Hematopoietic multipotent progenitor cell (in vitro differentiated cells): ENCODE data around the gene EAF1. TPM values are rescaled to one million over a fixed set of nuclear protein-coding genes. Genes with fewer than 3 reads are reported as not detected.
"Not testable (repeated sequence)": the region's sequence is repeated elsewhere in the genome, so short reads cannot be mapped to it uniquely, and the experiment has no call there.

Experiments
- DNase-seq, 3 donors: peaks; one replicate each; pipeline ENCODE4 v3.0.0-alpha.2; 2011 to 2015; ENCODE audit warnings: low read depth in 2 of 3, low spot score in 2 of 3
- total RNA-seq: library from RNA; depleted of rRNA; stranded (reverse); fragments of >200 nt; gene quantifications from one replicate; pipeline ENCODE4 v1.2.3, GENCODE V29; 2012

Gene EAF1
- total RNA-seq, 1 donor: 27.5 TPM

- no peak for DNase-seq
Measured at GRCh38 chr3:15404767-15405166, 22.6 kb upstream of the EAF1 start.

GRCh38 chr3:15405448-15406050 is 21.8 kb upstream of the EAF1 start:
- peak; percentile 18 to 83 (median 59) for DNase-seq

- DNase-seq: no peak
Measured at GRCh38 chr3:15409239-15409638, 18.2 kb upstream of the EAF1 start.

DNA sequence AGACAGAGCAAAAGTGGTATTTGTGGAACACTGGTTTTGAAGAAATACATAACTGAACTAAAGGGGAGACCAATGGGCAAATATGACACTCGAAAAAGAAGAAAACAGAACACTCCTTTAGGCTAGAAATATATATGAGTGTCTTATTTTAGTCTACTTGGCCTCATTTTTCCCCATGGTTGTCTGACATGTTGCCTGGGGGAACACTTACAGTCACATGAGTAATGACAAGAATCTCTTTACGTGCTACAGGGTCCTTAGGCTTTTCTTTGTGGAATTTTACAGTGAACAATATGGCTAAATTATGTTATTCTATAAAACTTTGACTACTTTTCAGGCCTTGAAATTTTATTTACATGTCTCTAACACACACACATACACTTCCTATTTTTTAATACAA is 17.6 kb upstream of the EAF1 start:
- DNase-seq: no peak

DNA sequence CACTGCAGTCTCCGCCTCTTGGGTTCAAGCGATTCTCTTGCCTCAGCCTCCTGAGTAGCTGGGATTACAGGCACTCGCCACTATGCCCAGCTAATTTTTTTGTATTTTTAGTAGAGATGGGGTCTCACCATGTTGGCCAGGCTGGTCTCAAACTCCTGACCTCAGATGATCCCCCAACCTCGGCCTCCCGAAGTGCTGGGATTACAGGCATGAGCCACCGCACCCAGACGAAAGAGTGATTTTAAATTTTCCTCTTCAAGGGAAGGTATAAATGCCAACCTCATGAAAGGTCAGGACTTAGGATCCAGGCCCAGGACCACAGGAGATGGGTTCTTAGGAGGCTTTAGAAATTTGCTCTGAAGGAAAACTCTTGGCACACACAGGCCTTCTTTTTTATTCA is 16.4 kb upstream of the EAF1 start:
- not testable (repeated sequence) for DNase-seq

DNA sequence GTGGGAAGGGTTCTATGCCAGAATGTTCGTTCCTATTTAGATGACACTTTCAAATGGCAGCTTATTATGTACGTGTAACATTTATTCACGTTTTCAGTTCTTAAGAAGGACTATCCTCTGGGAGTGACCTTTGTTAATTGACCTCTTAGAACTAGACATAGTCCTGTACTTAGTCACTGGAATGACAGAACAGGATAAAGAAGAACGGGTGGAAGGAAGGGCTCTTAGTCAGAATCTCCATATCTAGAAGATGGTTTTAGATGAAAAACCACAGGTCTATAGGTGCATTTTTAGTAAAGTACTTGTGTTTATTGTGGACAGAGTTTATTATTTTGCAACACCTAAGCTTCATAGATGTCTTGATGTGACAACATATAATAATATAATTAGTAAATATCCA is 6.5 kb upstream of the EAF1 start:
- no peak for DNase-seq

DNA sequence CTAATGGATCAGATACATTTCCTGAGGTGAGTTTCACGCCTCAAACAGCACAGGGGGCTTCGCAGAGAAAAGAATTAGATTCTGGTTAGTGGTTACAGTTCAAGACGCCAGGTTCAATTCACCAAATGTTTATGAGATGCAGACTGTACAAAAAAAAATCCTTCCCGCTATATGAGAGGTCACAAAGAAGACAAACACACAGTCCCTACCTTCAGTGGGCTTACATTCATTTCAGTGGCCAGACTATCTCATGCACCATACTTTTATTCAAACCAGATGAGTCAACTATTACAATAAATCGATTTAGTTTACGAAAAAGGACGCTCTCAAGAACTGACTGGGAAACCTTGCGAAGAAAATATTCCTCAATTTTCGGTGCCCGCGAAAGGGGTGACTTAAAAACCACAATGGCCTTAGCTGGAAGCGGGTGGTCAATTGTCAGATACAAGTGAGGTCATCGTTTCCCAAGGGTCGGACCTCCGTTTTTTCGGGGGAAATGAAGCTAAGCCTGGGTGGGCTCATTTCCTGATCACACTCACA is 749 bp upstream of the EAF1 start:
- no peak for DNase-seq

GRCh38 chr3:15427981-15428380 is 583 bp downstream of the EAF1 start:
- DNase-seq: peak in 1 of 3 donors; percentile 10

GRCh38 chr3:15428539-15428938 is 1.1 kb downstream of the EAF1 start:
- DNase-seq: no peak

GRCh38 chr3:15429080-15429479 is 1.7 kb downstream of the EAF1 start:
- DNase-seq: no peak

GRCh38 chr3:15430624-15431023 is 3.2 kb downstream of the EAF1 start:
- no peak for DNase-seq

GRCh38 chr3:15431256-15431837 is 3.9 kb downstream of the EAF1 start:
- DNase-seq: no peak

- DNase-seq: no peak
Measured at GRCh38 chr3:15433531-15433930, 6.1 kb downstream of the EAF1 start.

GRCh38 chr3:15434756-15435155 is 7.4 kb downstream of the EAF1 start:
- DNase-seq: peak in 1 of 3 donors; percentile 13

- no peak for DNase-seq
Measured at GRCh38 chr3:15436246-15436645, 8.8 kb downstream of the EAF1 start.

GRCh38 chr3:15438983-15439382 is 11.6 kb downstream of the EAF1 start:
- peak in 2 of 3 donors; percentile 57 to 74 for DNase-seq

DNA sequence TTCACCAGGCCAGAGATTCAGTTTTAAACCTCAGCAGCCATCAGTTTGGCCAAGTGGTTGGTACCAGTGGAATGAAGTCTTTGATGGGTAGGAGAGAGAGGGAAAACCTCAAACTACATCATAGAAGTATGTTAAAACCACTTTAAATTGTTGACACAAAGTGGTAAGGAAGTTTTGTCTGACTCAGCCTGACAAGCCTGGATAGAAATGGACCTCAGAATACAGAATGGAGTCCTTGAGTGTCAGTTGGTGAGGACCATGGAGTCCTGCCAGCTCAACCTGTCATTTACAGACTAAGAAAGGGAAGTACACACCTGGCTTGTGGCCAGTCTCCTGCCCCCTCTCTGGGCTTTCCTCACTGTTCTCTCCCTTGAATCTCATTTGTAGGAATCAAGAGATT is 12.1 kb downstream of the EAF1 start:
- peak in 2 of 3 donors; percentile 42 to 48 for DNase-seq

GRCh38 chr3:15440891-15441290 is 13.5 kb downstream of the EAF1 start:
- DNase-seq: peak in 2 of 3 donors; percentile 51 to 69

- DNase-seq: no peak
Measured at GRCh38 chr3:15443826-15444524, 16.6 kb downstream of the EAF1 start.

- no peak for DNase-seq
Measured at GRCh38 chr3:15449489-15450224, 22.3 kb downstream of the EAF1 start.
